HepG2 (cell line): ENCODE measurements around the gene SMO. TPM values are rescaled to one million over a fixed set of nuclear protein-coding genes. Genes with fewer than 3 reads are reported as not detected.
A peak's percentile ranks its signal among the peaks of the same experiment; 100 is the strongest.

Source experiments
- ADNP ChIP-seq: sonication (generic); formaldehyde crosslinking; IDR thresholded peaks from 2 replicates; pipeline ENCODE4 v1.4.0; 2020; ENCODE audit warnings: missing genetic modification reagents
- JUN ChIP-seq: sonication (generic); formaldehyde crosslinking; IDR thresholded peaks from 2 replicates; pipeline ENCODE4 v1.4.0; 2020; ENCODE audit warnings: mild to moderate bottlenecking, missing genetic modification reagents
- KDM3A ChIP-seq: IDR thresholded peaks from 2 replicates; pipeline ENCODE4 v1.6.1; 2018; ENCODE audit warnings: low read depth, missing compliant biosample characterization
- MTF1 ChIP-seq: sonication (generic); formaldehyde crosslinking; IDR thresholded peaks from 2 replicates; pipeline ENCODE4 v1.5.0; 2020; ENCODE audit warnings: missing genetic modification reagents
- PHB2 ChIP-seq: fragments of 450-650 bp; IDR thresholded peaks from 2 replicates; pipeline ENCODE4 v1.6.1; 2018; ENCODE audit not compliant: partially characterized antibody
- SMAD1 ChIP-seq: sonication (generic); formaldehyde crosslinking; IDR thresholded peaks from 2 replicates; pipeline ENCODE4 v1.4.0; 2020; ENCODE audit warnings: missing genetic modification reagents, low read depth, mild to moderate bottlenecking, borderline replicate concordance
- TBP ChIP-seq: sonication (generic); formaldehyde crosslinking; IDR thresholded peaks from 2 replicates; pipeline ENCODE4 v1.5.0; 2020; ENCODE audit warnings: missing genetic modification reagents
- ZNF382 ChIP-seq: sonication (generic); formaldehyde crosslinking; IDR thresholded peaks from 2 replicates; pipeline ENCODE4 v1.5.0; 2020; ENCODE audit warnings: missing genetic modification reagents, mild to moderate bottlenecking, borderline replicate concordance
- polyA plus RNA-seq, 8 experiments: library from polyadenylated mRNA; depleted of rRNA in 3 of 8; stranded (reverse) in 7 of 8; unstranded in 1 of 8; fragments of >200 nt; fragmentation: Illumina TruSeq in 4 of 8; extraction: Trizol in 4 of 8; gene quantifications; 2 replicates each; pipeline versions ENCODE4 v1.2.1 to v1.2.3, GENCODE V29; 2011 to 2016; ENCODE audit warnings: low read depth in 4 of 8, missing spikeins in 1 of 8, mixed read lengths in 1 of 8; ENCODE audit not compliant: insufficient read depth in 1 of 8
- total RNA-seq, 5 experiments: library from RNA; depleted of rRNA; stranded (reverse); fragments of >200 nt; fragmentation: Illumina TruSeq; extraction: Trizol; gene quantifications; 2 replicates each; pipeline ENCODE4 v1.2.3, GENCODE V29; 2016; ENCODE audit warnings: low read depth in 1 of 5
- TF ChIP-seq, protein P1 (sequence below): sonication (generic); formaldehyde crosslinking; IDR thresholded peaks from 2 replicates; pipeline ENCODE4 v1.5.0; 2020; ENCODE audit warnings: mild to moderate bottlenecking, missing genetic modification reagents, borderline replicate concordance
- TF ChIP-seq, protein P2 (sequence below): sonication (generic); formaldehyde crosslinking; IDR thresholded peaks from 2 replicates; pipeline ENCODE4 v1.5.1; 2020; ENCODE audit warnings: missing genetic modification reagents, mild to moderate bottlenecking, borderline replicate concordance
- TF ChIP-seq, protein P3 (sequence below): sonication (generic); formaldehyde crosslinking; IDR thresholded peaks from 2 replicates; pipeline ENCODE4 v1.5.0; 2020; ENCODE audit warnings: mild to moderate bottlenecking, missing genetic modification reagents, borderline replicate concordance

Gene SMO
- total and polyA plus RNA-seq, 2 of the 13 experiments (the other 11 are each of a cell fraction or from before 2014, with no cell fraction given) = 23.8 to 32.3 TPM

DNA sequence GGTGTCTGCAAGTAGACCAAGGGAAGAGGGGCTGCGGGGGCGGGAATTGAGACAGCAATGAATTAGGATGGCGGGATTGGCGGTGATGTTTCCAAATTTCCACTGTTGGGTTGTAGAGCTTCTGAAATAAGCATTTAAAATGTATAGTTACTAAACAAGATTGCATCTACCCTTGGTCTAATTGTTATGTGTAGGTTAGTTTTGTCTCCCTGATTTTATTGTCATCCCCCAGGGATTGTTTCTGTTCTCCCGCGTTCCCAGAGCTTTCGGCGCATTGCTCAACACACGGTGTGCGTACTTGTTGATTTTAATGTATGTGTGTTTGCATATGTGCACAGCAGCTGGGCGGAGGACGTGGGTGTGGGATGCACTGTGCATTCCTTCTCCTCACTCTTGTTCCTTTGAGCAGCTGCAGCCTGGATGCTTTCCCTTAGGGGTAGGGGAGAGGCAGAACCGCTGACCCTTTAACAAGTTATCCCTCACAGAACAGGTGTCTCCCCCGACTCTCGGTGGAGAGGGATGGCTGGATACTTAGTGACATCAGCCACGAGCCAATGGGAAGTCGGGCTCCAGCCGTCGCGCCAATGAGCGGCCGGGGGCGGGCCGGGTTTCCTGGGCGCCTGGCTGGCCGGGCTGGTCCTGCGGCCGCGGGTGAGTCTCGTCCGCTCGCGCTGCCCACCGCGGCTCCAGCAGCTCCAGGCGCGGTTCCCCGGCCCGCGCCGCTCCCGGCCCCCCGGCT, 44.2 kb upstream of the SMO start, which contains the start of gene TSPAN33 (continued):
- TF ChIP-seq, protein P1, sequence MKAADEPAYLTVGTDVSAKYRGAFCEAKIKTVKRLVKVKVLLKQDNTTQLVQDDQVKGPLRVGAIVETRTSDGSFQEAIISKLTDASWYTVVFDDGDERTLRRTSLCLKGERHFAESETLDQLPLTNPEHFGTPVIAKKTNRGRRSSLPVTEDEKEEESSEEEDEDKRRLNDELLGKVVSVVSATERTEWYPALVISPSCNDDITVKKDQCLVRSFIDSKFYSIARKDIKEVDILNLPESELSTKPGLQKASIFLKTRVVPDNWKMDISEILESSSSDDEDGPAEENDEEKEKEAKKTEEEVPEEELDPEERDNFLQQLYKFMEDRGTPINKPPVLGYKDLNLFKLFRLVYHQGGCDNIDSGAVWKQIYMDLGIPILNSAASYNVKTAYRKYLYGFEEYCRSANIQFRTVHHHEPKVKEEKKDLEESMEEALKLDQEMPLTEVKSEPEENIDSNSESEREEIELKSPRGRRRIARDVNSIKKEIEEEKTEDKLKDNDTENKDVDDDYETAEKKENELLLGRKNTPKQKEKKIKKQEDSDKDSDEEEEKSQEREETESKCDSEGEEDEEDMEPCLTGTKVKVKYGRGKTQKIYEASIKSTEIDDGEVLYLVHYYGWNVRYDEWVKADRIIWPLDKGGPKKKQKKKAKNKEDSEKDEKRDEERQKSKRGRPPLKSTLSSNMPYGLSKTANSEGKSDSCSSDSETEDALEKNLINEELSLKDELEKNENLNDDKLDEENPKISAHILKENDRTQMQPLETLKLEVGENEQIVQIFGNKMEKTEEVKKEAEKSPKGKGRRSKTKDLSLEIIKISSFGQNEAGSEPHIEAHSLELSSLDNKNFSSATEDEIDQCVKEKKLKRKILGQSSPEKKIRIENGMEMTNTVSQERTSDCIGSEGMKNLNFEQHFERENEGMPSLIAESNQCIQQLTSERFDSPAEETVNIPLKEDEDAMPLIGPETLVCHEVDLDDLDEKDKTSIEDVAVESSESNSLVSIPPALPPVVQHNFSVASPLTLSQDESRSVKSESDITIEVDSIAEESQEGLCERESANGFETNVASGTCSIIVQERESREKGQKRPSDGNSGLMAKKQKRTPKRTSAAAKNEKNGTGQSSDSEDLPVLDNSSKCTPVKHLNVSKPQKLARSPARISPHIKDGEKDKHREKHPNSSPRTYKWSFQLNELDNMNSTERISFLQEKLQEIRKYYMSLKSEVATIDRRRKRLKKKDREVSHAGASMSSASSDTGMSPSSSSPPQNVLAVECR = peak; percentile 47; the same call in 1 of the 2 replicates
- no peak for TF ChIP-seq ADNP (CRISPR knock-in tag)
- TF ChIP-seq, protein P2, sequence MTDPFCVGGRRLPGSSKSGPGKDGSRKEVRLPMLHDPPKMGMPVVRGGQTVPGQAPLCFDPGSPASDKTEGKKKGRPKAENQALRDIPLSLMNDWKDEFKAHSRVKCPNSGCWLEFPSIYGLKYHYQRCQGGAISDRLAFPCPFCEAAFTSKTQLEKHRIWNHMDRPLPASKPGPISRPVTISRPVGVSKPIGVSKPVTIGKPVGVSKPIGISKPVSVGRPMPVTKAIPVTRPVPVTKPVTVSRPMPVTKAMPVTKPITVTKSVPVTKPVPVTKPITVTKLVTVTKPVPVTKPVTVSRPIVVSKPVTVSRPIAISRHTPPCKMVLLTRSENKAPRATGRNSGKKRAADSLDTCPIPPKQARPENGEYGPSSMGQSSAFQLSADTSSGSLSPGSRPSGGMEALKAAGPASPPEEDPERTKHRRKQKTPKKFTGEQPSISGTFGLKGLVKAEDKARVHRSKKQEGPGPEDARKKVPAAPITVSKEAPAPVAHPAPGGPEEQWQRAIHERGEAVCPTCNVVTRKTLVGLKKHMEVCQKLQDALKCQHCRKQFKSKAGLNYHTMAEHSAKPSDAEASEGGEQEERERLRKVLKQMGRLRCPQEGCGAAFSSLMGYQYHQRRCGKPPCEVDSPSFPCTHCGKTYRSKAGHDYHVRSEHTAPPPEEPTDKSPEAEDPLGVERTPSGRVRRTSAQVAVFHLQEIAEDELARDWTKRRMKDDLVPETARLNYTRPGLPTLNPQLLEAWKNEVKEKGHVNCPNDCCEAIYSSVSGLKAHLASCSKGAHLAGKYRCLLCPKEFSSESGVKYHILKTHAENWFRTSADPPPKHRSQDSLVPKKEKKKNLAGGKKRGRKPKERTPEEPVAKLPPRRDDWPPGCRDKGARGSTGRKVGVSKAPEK (CRISPR knock-in tag) = 0 out of 2 replicates have a peak, but pooled peaks have one; percentile 78
- no peak for TF ChIP-seq MTF1 (CRISPR knock-in tag)
- no peak for TF ChIP-seq PHB2
- TF ChIP-seq KDM3A = no peak
- TF ChIP-seq, protein P3, sequence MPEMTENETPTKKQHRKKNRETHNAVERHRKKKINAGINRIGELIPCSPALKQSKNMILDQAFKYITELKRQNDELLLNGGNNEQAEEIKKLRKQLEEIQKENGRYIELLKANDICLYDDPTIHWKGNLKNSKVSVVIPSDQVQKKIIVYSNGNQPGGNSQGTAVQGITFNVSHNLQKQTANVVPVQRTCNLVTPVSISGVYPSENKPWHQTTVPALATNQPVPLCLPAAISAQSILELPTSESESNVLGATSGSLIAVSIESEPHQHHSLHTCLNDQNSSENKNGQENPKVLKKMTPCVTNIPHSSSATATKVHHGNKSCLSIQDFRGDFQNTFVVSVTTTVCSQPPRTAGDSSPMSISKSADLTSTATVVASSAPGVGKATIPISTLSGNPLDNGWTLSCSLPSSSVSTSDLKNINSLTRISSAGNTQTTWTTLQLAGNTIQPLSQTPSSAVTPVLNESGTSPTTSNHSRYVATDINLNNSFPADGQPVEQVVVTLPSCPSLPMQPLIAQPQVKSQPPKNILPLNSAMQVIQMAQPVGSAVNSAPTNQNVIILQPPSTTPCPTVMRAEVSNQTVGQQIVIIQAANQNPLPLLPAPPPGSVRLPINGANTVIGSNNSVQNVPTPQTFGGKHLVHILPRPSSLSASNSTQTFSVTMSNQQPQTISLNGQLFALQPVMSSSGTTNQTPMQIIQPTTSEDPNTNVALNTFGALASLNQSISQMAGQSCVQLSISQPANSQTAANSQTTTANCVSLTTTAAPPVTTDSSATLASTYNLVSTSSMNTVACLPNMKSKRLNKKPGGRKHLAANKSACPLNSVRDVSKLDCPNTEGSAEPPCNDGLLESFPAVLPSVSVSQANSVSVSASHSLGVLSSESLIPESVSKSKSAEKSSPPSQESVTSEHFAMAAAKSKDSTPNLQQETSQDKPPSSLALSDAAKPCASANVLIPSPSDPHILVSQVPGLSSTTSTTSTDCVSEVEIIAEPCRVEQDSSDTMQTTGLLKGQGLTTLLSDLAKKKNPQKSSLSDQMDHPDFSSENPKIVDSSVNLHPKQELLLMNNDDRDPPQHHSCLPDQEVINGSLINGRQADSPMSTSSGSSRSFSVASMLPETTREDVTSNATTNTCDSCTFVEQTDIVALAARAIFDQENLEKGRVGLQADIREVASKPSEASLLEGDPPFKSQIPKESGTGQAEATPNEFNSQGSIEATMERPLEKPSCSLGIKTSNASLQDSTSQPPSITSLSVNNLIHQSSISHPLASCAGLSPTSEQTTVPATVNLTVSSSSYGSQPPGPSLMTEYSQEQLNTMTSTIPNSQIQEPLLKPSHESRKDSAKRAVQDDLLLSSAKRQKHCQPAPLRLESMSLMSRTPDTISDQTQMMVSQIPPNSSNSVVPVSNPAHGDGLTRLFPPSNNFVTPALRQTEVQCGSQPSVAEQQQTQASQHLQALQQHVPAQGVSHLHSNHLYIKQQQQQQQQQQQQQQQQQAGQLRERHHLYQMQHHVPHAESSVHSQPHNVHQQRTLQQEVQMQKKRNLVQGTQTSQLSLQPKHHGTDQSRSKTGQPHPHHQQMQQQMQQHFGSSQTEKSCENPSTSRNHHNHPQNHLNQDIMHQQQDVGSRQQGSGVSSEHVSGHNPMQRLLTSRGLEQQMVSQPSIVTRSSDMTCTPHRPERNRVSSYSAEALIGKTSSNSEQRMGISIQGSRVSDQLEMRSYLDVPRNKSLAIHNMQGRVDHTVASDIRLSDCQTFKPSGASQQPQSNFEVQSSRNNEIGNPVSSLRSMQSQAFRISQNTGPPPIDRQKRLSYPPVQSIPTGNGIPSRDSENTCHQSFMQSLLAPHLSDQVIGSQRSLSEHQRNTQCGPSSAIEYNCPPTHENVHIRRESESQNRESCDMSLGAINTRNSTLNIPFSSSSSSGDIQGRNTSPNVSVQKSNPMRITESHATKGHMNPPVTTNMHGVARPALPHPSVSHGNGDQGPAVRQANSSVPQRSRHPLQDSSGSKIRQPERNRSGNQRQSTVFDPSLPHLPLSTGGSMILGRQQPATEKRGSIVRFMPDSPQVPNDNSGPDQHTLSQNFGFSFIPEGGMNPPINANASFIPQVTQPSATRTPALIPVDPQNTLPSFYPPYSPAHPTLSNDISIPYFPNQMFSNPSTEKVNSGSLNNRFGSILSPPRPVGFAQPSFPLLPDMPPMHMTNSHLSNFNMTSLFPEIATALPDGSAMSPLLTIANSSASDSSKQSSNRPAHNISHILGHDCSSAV (CRISPR knock-in tag) = no peak
- TF ChIP-seq SMAD1 (CRISPR knock-in tag) = no peak
- no peak for TF ChIP-seq ZNF382 (CRISPR knock-in tag)
- no peak for TF ChIP-seq JUN (CRISPR knock-in tag)
- no peak for TF ChIP-seq TBP (CRISPR knock-in tag)
